CD4-positive, alpha-beta T cell treated with Interferon gamma for 1 hour (primary cell): Measurements from ENCODE around the gene PARG.
"Not testable (repeated sequence)": the region's sequence is repeated elsewhere in the genome, so short reads cannot be mapped to it uniquely, and the experiment has no call there.

Experiments
- DNase-seq: peaks from one replicate; pipeline ENCODE4 v3.0.0-alpha.2; 2020

The PARG gene

DNA sequence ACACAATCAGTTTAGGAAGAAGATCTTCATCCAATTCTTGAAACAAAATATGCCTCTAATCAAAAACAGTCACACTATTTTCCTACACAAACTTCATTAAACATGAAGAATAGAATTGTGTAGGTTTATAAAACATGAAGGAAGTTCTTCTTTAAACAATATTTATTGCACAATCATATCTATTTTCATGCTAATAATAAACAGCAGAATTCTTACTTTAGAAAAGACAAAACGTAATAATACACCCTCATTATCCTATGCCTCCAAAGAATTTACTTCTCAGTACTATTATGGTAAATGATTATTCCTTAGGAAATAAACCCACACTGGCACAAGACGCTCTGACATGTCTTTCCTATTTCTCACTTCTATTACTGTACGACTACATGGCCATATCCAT is 41.4 kb downstream of the PARG start:
- not testable (repeated sequence) for DNase-seq

- not testable (repeated sequence) for DNase-seq
These were observed 41.8 kb downstream of the PARG start for GRCh38 chr10:49899999-49900398.

- DNase-seq = not testable (repeated sequence)
These were observed 51.8 kb downstream of the PARG start for GRCh38 chr10:49890025-49890424.

GRCh38 chr10:49884739-49885331 is 57.0 kb downstream of the PARG start:
- DNase-seq = not testable (repeated sequence)

- DNase-seq = not testable (repeated sequence)
These were observed 58.0 kb downstream of the PARG start for GRCh38 chr10:49883852-49884251.

DNA sequence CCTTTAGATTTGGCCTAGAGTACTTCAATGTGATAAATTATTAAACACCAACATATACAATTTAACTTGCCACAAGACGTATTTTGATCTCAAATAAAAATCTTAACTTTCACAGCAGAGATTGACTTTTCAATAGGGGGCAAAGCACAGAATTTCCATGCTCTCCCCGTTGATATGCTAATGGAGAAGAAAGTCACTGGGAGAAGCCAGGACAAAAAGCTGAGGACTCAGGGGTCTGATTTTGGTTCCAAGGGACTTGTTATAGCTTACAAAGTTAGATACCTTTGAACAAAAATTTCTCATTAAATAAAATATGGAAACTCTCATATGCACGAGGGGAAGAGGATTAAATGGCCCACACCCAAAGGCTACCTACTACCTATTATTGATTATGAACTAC is 59.5 kb downstream of the PARG start:
- not testable (repeated sequence) for DNase-seq

DNA sequence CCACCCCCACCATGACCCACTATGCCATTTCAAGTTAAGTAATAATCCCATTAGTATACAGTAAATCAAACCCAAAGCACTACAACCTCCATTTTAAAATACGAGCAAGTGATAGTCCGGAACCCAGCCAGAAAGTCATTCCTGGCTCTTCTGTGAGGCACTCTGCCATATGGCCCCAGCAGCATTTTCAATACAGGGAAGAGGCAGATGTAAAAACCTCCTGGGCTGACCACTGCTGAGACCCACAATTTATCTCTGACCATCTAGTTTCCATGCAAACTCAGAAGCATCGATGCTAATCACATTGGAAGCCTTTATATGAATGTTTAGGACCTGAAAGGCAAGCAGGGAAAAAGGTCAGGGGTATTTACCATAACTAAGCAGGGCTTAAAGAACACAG is 69.1 kb downstream of the PARG start:
- not testable (repeated sequence) for DNase-seq

- not testable (repeated sequence) for DNase-seq
These were observed 70.4 kb downstream of the PARG start for GRCh38 chr10:49871462-49871861.

- not testable (repeated sequence) for DNase-seq
These were observed 81.9 kb downstream of the PARG start for GRCh38 chr10:49859933-49860332.

DNA sequence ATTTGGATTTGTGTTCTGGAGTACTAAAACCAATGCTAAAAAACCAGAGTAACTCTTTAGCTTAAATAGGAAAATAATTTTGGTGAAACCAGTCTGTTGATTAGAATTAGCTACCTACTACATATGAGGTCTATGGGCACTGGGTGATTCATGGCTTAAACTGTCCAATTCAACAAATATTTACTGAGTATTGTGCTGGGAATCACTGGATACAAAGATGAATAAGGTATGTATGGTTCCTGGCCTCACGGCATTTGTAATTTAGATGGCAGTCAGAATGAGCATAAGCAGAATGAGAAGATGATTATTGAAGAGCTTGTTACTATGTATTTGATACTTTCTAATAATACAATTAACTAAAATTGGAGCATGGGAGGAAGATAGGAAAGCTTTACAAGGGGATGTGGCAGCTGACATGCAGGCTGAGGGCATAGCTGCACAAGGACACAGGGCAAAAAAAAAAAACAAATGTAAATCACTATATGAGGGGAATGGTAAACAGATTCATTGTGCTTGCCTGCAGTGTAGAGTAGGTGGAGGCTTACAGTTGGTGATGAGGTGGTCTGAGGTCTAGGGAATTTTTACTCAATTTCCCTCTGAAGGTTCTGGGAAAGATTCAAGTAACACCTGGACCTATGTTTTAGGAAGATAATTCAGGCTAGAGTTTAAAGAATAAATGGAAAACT is 83.0 kb downstream of the PARG start:
- DNase-seq = not testable (repeated sequence)

- not testable (repeated sequence) for DNase-seq
These were observed 92.3 kb downstream of the PARG start for GRCh38 chr10:49849520-49849919.

- DNase-seq = no peak
These were observed 96.8 kb downstream of the PARG start for GRCh38 chr10:49844775-49845595.

GRCh38 chr10:49842333-49842628 is 99.5 kb downstream of the PARG start:
- DNase-seq = not testable (repeated sequence)

DNA sequence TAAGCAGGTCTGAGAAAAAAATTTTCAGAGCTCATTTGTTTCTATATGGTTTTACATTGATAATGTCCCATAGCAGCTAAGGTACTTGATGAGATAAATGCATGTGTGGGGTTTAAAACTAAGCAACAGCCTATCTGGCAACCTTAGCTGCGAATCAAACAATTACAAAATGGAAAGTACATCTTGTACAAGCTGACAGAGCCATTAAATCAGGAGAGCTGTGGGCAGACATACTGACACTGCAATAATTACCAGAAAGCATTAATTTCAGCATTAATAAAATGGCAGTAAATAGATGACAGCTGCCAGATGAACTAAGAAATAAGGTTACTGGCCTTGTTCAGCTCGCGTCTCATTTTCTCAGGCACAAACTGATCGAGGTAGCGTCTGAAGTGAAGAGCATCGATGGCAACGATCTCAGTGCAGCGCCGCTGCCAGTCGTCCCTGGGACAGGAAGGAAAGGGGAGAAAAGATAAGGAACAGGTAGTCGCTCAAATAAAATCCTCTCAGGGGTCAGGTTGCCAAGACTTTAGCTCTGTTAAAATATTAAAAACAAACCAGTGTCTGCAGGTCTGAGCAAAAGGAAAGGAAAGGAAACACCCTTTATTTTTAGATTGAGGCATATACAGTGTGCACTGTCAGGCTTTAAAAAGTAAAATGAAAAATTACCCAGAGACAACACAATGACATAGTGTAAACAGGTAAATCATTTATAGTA is 100.1 kb downstream of the PARG start:
- no peak for DNase-seq

GRCh38 chr10:49837685-49838084 is 104.1 kb downstream of the PARG start:
- DNase-seq = no peak

- DNase-seq = no peak
These were observed 104.8 kb downstream of the PARG start for GRCh38 chr10:49837051-49837478.

DNA sequence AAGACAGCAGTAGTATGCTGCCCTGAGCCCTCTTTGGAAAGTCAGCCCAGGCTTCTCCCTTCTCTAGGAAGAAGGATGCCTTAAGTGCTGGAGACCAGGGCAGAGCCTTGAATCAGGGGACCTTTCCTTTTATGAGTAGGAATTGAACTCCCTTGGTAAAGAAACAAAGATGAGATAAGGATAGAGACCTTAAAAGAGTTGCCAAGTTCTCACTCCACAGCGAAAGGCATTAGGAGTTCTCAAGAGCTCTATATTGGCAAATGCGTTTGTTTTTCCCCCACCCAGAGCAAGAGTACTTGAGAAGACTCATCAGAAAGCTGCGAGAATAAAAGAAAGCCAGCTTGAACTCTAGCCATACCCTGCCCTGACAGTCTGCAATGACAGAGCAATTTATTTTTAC is 106.9 kb downstream of the PARG start:
- DNase-seq = no peak

DNA sequence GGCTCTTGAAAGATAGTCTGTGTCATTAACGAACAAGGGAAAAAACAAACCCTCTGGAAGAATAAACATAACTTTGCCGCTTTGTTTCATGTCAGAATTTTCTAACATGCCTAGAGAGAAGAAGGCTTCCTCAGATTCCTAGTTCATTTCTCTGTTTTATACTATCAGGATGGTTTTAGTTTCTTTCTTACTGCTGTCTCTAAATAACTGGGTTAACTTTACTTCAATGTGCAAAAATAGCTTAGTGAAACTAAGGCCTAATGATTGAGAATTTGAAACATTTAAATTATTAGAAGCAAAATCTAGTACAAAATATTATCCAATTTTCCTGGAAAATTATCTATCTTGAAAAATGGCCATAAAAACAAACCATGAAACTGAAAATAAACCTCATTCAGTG is 107.6 kb downstream of the PARG start:
- no peak for DNase-seq

DNA sequence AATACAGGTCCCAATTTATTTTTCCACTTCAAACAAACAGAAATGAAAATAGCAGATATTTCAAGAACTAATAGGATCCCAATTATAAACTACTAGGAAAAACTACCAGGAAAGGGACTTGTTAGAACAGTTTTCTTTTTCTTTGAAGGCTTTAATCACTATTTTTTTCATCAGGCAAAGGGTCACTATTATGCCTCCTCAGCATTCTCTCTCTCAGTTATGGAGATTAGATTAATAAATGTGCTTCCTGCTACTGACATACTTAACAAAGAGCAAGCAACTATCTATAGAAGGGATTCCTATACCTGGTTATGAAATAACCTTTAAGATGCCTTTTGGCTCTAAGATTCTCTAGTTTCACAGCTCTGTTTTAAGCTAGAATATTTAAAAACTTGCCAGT is 108.7 kb downstream of the PARG start:
- DNase-seq = no peak

DNA sequence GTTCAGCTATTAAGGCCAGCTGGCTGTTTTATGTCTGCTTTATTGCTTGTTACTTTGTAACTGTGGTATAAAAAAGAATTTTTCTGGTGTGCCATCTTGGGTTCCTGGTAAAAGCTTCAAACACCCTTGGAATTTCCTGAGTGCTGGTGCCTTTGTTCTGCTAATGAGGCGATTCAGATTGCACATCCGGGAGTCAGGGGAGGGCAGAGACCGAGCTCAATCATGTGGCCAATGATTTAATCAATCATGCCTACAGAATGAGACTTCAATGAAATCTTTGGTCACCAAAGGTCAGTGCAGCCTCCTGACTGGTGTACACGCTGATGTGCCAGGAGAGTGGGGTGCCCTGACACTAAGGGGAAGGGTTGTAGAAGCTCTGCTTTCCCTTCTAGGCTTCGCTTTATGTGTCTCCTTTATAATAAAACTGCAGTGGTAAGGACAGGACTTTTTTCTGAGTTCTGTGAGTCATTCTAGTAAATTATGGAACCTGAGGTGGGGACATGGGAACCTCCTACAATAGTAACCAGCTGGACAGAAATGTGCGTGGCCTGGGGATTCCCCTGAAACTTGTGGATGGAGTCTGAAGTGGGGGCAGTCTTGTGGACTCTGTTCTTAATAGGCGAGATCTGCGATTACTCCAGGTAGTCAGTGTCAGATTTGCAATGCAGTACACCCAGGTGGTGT is 110.3 kb downstream of the PARG start:
- no peak for DNase-seq

GRCh38 chr10:49830846-49831245 is 111.0 kb downstream of the PARG start:
- DNase-seq = no peak

GRCh38 chr10:49830016-49830415 is 111.8 kb downstream of the PARG start:
- DNase-seq = no peak

DNA sequence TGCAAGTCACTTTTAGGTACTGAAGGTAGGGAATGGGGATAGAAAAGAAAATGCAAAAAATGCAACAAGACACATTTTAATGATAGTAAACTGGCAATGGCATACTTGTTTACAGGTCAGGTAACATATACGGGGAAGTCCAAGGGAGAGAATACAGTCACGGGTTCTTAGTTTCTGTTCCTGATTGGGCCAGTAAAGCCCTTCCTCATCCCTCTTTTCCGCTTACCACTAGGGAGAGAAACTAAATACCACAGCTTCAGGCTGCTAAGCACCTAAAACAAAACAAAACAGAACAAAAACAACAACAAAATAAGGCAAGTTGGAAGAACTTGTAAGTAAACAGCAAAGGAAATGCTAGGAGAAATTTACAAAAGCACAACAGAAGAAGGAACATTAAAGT is 114.5 kb downstream of the PARG start:
- no peak for DNase-seq
